Activated CD4-positive, alpha-beta T cell treated with anti-CD3 and anti-CD28 coated beads for 36 hours (primary cell): Measurements from ENCODE around the gene WNK1. TPM values are rescaled to one million over a fixed set of nuclear protein-coding genes. Genes with fewer than 3 reads are reported as not detected.

Experiments
- ATAC-seq: fragments of 200-7000 bp; cut with Tn5 transposase; one replicate; pipeline ENCODE4 v1.10.0; 2021; ENCODE audit warnings: mild to moderate bottlenecking, moderate library complexity
- CTCF ChIA-PET: fragments of 350-600 bp; sonication (Branson Sonifier 250); formaldehyde crosslinking; loops from one replicate; lab custom pipeline; 2021; ENCODE audit warnings: antibody characterized with exemption; lab: Charles Lee
- POLR2A ChIA-PET: fragments of 350-600 bp; sonication (Branson Sonifier 250); formaldehyde crosslinking; loops from one replicate; lab custom pipeline; 2021; ENCODE audit warnings: antibody characterized with exemption, inconsistent platforms; lab: Charles Lee
- DNase-seq: peaks from one replicate; pipeline ENCODE4 v3.0.0-alpha.2; 2020
- H3K27ac Mint-ChIP-seq: one replicate; pipeline ENCODE4 v1.8.0; 2021; ENCODE audit warnings: mixed read lengths
- H3K27me3 Mint-ChIP-seq: one replicate; pipeline ENCODE4 v1.8.0; 2021; ENCODE audit warnings: mixed read lengths
- H3K36me3 Mint-ChIP-seq: one replicate; pipeline ENCODE4 v1.8.0; 2021; ENCODE audit warnings: low read depth, mixed read lengths
- H3K4me1 Mint-ChIP-seq: one replicate; pipeline ENCODE4 v1.8.0; 2021; ENCODE audit warnings: mixed read lengths
- H3K4me3 Mint-ChIP-seq: one replicate; pipeline ENCODE4 v1.8.0; 2021; ENCODE audit warnings: mild to moderate bottlenecking, moderate library complexity, mixed read lengths
- H3K9me3 Mint-ChIP-seq: one replicate; pipeline ENCODE4 v1.8.0; 2021; ENCODE audit warnings: low read depth, mixed read lengths
- intact Hi-C, 2 experiments: fragments of 100-400 bp; cut with DNase I in 1 of 2; cut with micrococcal nuclease in 1 of 2; formaldehyde crosslinking; loops; one replicate each; pipeline versions ENCODE4 v1.14.2 to v1.15.1; 2022 to 2024; cut with DNase I, micrococcal nuclease
- total RNA-seq, 2 experiments: library from RNA; stranded (reverse); gene quantifications; one replicate each; pipeline ENCODE4 v1.2.3, GENCODE V29; 2021

WNK1 gene
- total RNA-seq, 2 experiments from 2014 or later = 127 to 147 TPM

DNA sequence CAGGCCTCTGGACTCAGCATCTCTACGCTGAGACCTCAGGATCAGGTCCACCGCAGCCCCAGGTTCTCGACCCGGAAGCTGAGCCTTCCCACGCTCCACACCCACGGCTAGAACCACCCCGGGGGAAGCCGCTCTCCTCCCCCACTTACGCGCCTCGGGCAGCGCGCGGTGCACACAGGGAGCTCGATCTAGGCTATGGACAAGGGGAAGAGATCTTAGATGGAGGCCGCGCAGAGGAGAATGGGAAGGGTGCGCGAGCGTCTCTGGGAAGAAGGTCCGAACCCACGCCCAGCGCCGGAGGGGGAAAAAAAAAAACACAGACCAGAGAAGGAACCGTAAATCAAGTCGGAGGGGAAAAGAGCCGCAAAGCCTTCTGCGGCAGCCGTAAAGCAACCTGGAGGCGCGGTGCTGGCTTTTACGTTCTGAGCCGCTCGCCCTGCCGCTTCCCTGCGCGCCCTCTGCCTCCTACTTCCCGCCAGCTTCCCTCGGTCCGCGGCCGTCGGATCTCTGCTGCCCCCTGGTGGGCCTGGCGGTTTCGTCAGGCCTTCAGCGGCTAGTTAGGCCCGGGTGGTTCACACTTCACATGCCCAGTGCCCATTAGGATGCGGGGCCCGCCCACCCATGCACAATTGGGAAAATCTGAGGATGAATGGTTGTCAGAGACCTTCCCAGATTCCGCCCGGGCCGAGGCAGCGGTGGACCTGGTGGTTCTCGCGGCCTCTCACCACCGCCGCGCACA is 197.2 kb downstream of the WNK1 start, which contains the start of gene RAD52:
TSS of gene RAD52 (minus strand) at position 242 of the 739 bp plus-strand sequence. CDS start 16,636 bp downstream, outside the sequence.
- DNase-seq (peak; percentile 99), ATAC-seq (peak; percentile 93)
- POLR2A ChIA-PET = interaction anchor here (0.6 to 1.1 kb wide), 7 partner anchors 31 to 654 kb away, joined by 3 to 10 read pairs (median 3); partner anchors contain the start of gene ERC1
- peak within 1 kb of the TSS; percentile 100 for H3K4me3 Mint-ChIP-seq
- peaks cover 19% of the 10 kb centered on the region for H3K36me3 Mint-ChIP-seq
- intact Hi-C loops = loop anchor here (1.0 to 5.0 kb wide), 18 partner anchors 41 to 741 kb away; partner anchors contain the start of genes CCDC77 (in 2 of the 2), WNK1 (in 2 of the 2), ADIPOR2 (in 1 of the 2) and B4GALNT3 (in 1 of the 2)
- H3K9me3 Mint-ChIP-seq = no peaks in the 10 kb centered on the region
- H3K27ac Mint-ChIP-seq = peak within 1 kb of the TSS; percentile 98
- H3K27me3 Mint-ChIP-seq = no peaks in the 10 kb centered on the region
- CTCF ChIA-PET = interaction anchor here (0.5 to 2.4 kb wide), 28 partner anchors 11 to 643 kb away, joined by 3 to 10 read pairs (median 4); no protein-coding TSS in a partner anchor
- peaks cover 37% of the 10 kb centered on the region for H3K4me1 Mint-ChIP-seq

DNA sequence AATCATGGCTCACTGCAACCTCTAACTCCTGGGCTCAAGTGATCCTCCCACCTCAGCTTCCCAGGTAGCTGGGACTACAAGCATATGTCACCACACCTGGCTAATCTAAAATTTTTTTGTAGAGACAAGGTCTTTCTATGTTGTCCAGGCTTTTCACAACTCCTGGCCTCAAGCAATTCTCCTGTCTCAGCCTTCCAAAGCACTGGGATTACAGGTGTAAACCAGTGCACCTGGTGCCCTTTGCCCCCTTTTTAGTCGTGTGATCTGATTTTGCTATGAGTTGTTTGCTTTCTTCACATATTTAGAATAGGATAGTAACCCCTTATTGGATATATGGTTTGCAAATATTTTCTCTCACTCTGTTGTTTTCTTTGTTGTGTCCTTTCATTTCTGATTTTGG is 198.8 kb downstream of the WNK1 start:
- Mint-ChIP-seq H3K9me3 (no peaks in the 10 kb centered on the region), H3K4me1 (peaks cover 29% of the 10 kb centered on the region), H3K27me3 (no peaks in the 10 kb centered on the region), H3K36me3 (peaks cover 14% of the 10 kb centered on the region), H3K27ac (peak overlapping the region; percentile 0), H3K4me3 (no peak overlapping the region)
- ATAC-seq (no peak), DNase-seq (no peak)
- ChIA-PET POLR2A (no interaction called here), CTCF (interaction anchor here (0.6 to 1.8 kb wide), 6 partner anchors 37 to 632 kb away, joined by 3 to 8 read pairs (median 3); no protein-coding TSS in a partner anchor)
- intact Hi-C loops = loop anchor here in 1 of 2 experiments (2.0 kb wide), 1 partner anchor 740 kb away; the partner anchor contains the start of gene ADIPOR2

DNA sequence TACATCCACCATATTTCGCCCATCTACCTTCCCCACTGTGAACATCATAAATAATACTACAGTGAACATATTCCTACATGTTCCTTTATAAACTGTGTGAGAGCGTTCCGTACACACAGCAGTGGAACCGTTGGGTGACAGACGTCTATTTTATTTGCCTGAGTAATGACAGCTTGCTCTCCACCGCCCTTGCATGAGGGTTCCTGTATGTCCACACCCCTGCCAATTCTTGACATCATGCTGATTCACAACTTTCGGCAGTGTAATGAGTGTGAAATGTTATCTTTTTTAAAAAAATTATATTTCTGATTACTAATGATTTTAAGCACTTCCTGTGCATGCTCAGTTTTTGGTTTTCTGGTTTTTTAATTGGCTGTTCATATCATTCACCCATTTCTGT is 201.4 kb downstream of the WNK1 start:
- CTCF ChIA-PET = interaction anchor here (0.8 to 1.3 kb wide), 4 partner anchors 15 to 630 kb away, joined by 3 to 4 read pairs (median 3); no protein-coding TSS in a partner anchor
- no peak overlapping the region for H3K27ac Mint-ChIP-seq

DNA sequence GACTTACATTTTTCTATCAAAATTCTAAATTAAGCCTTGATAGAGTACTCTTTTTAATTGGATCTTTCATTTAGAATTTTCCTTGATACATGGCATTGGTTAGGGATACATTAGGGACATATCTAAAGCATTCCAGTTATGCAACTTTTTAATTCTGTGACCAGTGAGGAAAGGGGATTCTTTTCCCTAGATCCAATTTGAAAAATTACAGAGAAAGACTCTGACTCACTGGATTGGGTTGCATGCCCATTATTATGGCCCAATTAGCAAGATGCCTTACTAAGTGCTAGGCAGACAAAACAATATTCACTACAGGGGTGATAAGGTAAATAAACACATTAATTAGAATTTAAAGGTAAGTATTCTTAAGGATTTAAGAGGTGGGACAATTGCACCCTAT is 202.4 kb downstream of the WNK1 start:
- intact Hi-C loops = no loop called here
- H3K36me3 Mint-ChIP-seq = no peaks in the 10 kb centered on the region

More for the DNA sequence above, 201.4 kb downstream of the WNK1 start:
- POLR2A ChIA-PET = no interaction called here
- no peaks in the 10 kb centered on the region for H3K9me3 Mint-ChIP-seq
- DNase-seq (peak; percentile 44), ATAC-seq (no peak)
- no peaks in the 10 kb centered on the region for H3K27me3 Mint-ChIP-seq
- intact Hi-C loops = no loop called here
- peaks cover 11% of the 10 kb centered on the region for H3K4me1 Mint-ChIP-seq
- peaks cover 4% of the 10 kb centered on the region for H3K36me3 Mint-ChIP-seq
- no peak overlapping the region for H3K4me3 Mint-ChIP-seq

DNA sequence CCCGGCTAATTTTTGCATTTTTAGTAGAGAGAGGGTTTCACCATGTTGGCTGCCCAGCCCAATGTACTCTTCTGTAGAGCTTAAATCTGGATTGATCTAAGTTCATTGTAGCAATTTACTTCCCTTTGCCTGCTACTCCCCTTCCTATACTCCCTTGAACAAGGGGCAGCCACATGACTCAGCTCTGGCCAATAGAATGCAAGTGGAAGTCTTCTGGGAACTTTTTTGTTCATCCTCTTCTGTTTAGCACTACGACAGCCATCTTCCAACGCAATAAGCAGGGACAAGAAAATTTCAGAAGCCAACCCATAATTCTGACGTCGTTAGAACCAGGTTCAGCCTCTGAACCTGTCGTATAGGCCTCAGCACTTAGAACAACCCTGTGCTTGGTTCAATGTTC is 203.6 kb downstream of the WNK1 start:
- no peak overlapping the region for H3K4me3 Mint-ChIP-seq
- CTCF ChIA-PET = interaction anchor here (0.7 to 1.2 kb wide), 2 partner anchors 10 to 524 kb away, joined by 3 read pairs; no protein-coding TSS in a partner anchor
- H3K27ac Mint-ChIP-seq = no peak overlapping the region
- no peaks in the 10 kb centered on the region for H3K9me3 Mint-ChIP-seq
- POLR2A ChIA-PET = no interaction called here
- DNase-seq = no peak
- H3K36me3 Mint-ChIP-seq = no peaks in the 10 kb centered on the region
- ATAC-seq = no peak
- H3K4me1 Mint-ChIP-seq = peaks cover 6% of the 10 kb centered on the region
- H3K27me3 Mint-ChIP-seq = no peaks in the 10 kb centered on the region
- intact Hi-C loops = no loop called here

More for the DNA sequence above, 202.4 kb downstream of the WNK1 start:
- POLR2A ChIA-PET = no interaction called here
- Mint-ChIP-seq H3K4me1 (peaks cover 8% of the 10 kb centered on the region), H3K9me3 (no peaks in the 10 kb centered on the region), H3K4me3 (no peak overlapping the region), H3K27me3 (no peaks in the 10 kb centered on the region), H3K27ac (no peak overlapping the region)
- CTCF ChIA-PET = interaction anchor here (1.0 kb wide), 1 partner anchor 629 kb away, joined by 3 read pairs; no protein-coding TSS in a partner anchor
- DNase-seq (no peak), ATAC-seq (no peak)

DNA sequence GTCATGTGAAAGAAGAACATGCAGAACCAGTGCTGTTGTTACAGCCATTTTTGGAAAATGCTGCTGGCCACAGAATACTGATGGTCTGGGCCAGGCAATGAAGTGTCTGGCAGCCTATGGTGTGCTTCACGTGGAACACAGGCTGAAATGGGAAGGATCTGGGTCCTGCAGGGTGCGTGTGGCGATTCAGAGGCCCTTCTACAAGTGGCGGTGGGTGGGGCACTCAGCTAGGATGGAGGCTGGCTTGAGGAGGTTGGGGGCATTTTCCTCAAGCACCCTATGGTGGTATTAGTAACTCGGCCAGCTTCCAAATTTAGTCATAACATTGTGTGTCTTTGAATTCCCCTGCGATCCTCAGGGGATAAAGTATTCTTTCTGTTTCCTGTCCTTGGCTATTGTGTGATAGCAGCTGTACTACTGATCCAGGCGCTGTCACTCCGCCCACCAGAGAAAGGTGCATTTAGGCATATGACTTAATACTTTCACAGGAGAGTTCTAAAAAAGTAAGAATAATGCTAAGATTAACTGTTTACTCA is 206.3 kb downstream of the WNK1 start:
- intact Hi-C loops = no loop called here
- ATAC-seq (no peak), DNase-seq (no peak)
- Mint-ChIP-seq H3K4me3 (no peak overlapping the region), H3K27me3 (no peaks in the 10 kb centered on the region), H3K36me3 (no peaks in the 10 kb centered on the region), H3K4me1 (peaks cover 1% of the 10 kb centered on the region), H3K27ac (no peak overlapping the region), H3K9me3 (no peaks in the 10 kb centered on the region)
- POLR2A ChIA-PET = no interaction called here
- CTCF ChIA-PET = interaction anchor here (0.7 kb wide), 2 partner anchors 23 to 412 kb away, joined by 3 to 4 read pairs; no protein-coding TSS in a partner anchor

Other genes with a start within 250 kb of the WNK1 start
- gene NINJ2, start 89.1 kb upstream of the WNK1 start, total RNA-seq = 1 to 10 TPM; 3.5 to 5.7 TPM
- 10 to 100 TPM; 16.0 to 17.4 TPM for gene RAD52, start 197.1 kb downstream of the WNK1 start, total RNA-seq
- gene ERC1, start 238.6 kb downstream of the WNK1 start, total RNA-seq = 10 to 100 TPM; 24.7 to 31.9 TPM